Hepatocyte (in vitro differentiated cells): ENCODE results near the gene ANO4. TPM values are rescaled to one million over a fixed set of nuclear protein-coding genes. Genes with fewer than 3 reads are reported as not detected.

Experiments used
- DNase-seq: peaks from one replicate; pipeline ENCODE4 v3.0.0-alpha.2; 2016; ENCODE audit warnings: low spot score
- H2AFZ ChIP-seq: fragments of 200-600 bp; sonication (generic); 2 replicates; pipeline ENCODE4 v1.6.0; 2016; ENCODE audit warnings: antibody characterized with exemption, mild to moderate bottlenecking
- H3K27ac ChIP-seq: fragments of 200-600 bp; sonication (generic); 2 replicates; pipeline ENCODE4 v1.5.1; 2016; ENCODE audit warnings: mild to moderate bottlenecking
- H3K27me3 ChIP-seq: fragments of 200-600 bp; sonication (generic); 2 replicates; pipeline ENCODE4 v1.6.1; 2016
- H3K36me3 ChIP-seq: fragments of 200-600 bp; sonication (generic); replicated peaks from 2 replicates; pipeline ENCODE4 v1.5.1; 2016; ENCODE audit warnings: low read depth; ENCODE audit not compliant: insufficient read depth
- H3K4me1 ChIP-seq: fragments of 200-600 bp; sonication (generic); 2 replicates; pipeline ENCODE4 v1.5.1; 2016; ENCODE audit warnings: mild to moderate bottlenecking, moderate library complexity; ENCODE audit not compliant: insufficient read depth
- H3K4me2 ChIP-seq: fragments of 200-600 bp; sonication (generic); 2 replicates; pipeline ENCODE4 v1.6.0; 2016
- H3K4me3 ChIP-seq: fragments of 200-600 bp; sonication (generic); 2 replicates; pipeline ENCODE4 v1.5.1; 2016; ENCODE audit warnings: mild to moderate bottlenecking
- H3K79me2 ChIP-seq: fragments of 200-600 bp; sonication (generic); 2 replicates; pipeline ENCODE4 v1.6.0; 2017; ENCODE audit warnings: mild to moderate bottlenecking
- H3K9me2 ChIP-seq: fragments of 200-600 bp; sonication (generic); replicated peaks from 2 replicates; pipeline ENCODE4 v1.6.0; 2017; ENCODE audit warnings: mild to moderate bottlenecking; ENCODE audit not compliant: insufficient read depth
- H3K9me3 ChIP-seq: fragments of 200-600 bp; sonication (generic); 2 replicates; pipeline ENCODE4 v1.5.1; 2016; ENCODE audit warnings: low read depth, mild to moderate bottlenecking
- H4K20me1 ChIP-seq: fragments of 200-600 bp; sonication (generic); 2 replicates; pipeline ENCODE4 v1.6.0; 2016; ENCODE audit warnings: mild to moderate bottlenecking; ENCODE audit not compliant: insufficient read depth, poor library complexity, severe bottlenecking
- CTCF ChIP-seq: fragments of 200-600 bp; sonication (generic); IDR thresholded peaks from 2 replicates; pipeline ENCODE4 v1.5.1; 2016; ENCODE audit warnings: antibody characterized with exemption, mild to moderate bottlenecking; ENCODE audit not compliant: poor library complexity
- EZH2 ChIP-seq: fragments of 200-600 bp; sonication (generic); IDR thresholded peaks from 2 replicates; pipeline ENCODE4 v1.6.1; 2016; ENCODE audit warnings: antibody characterized with exemption, mild to moderate bottlenecking, borderline replicate concordance
- EZH2phosphoT487 ChIP-seq: fragments of 200-600 bp; sonication (generic); IDR thresholded peaks from one replicate; pipeline ENCODE4 v1.6.1; 2018; ENCODE audit warnings: antibody characterized with exemption, mild to moderate bottlenecking, low read depth, moderate library complexity; ENCODE audit not compliant: unreplicated experiment, severe bottlenecking
- WGBS: methylation state at CpG from one replicate; pipeline ENCODE4 v1.1.6; 2016; ENCODE audit warnings: low lambda C conversion rate; ENCODE audit errors: missing lambda C conversion rate; 5-methylcytosine and 5-hydroxymethylcytosine counted together
- polyA plus RNA-seq: library from polyadenylated mRNA; unstranded; fragments of >200 nt; fragmentation: Nextera tagmentation; extraction: Ambion mirVana; gene quantifications from 2 replicates; pipeline ENCODE4 v1.2.1, GENCODE V29; 2016
- total RNA-seq: library from RNA; depleted of rRNA; stranded (reverse); fragments of >200 nt; gene quantifications from 2 replicates; pipeline ENCODE4 v1.2.3, GENCODE V29; 2014

Gene ANO4
- total and polyA plus RNA-seq, 2 experiments from 2014 or later, result 1.6 to 2.3 TPM

GRCh38 chr12:101111441-101111840 is 316.9 kb downstream of the ANO4 start:
- H3K9me2 ChIP-seq, result no peaks in the 10 kb centered on the region
- no peaks in the 10 kb centered on the region for H3K79me2 ChIP-seq
- WGBS, result 74% methylated on average over 2 of the region's 2 CpGs
- H3K4me3 ChIP-seq, result no peak overlapping the region
- H3K27ac ChIP-seq, result no peak overlapping the region
- no peak for DNase-seq
- H4K20me1 ChIP-seq, result no peaks in the 10 kb centered on the region
- H2AFZ ChIP-seq, result no peak overlapping the region
- H3K27me3 ChIP-seq, result no peaks in the 10 kb centered on the region
- H3K36me3 ChIP-seq, result no peaks in the 10 kb centered on the region
- no peak overlapping the region for H3K4me2 ChIP-seq
- no peaks in the 10 kb centered on the region for H3K9me3 ChIP-seq
- no peaks in the 10 kb centered on the region for H3K4me1 ChIP-seq
- TF ChIP-seq EZH2 (no peak), EZH2phosphoT487 (no peak), CTCF (no peak)

GRCh38 chr12:101115326-101115725 is 320.8 kb downstream of the ANO4 start:
- WGBS, result 86% methylated on average over 2 of the region's 2 CpGs
- no peaks in the 10 kb centered on the region for H3K9me2 ChIP-seq
- no peak for DNase-seq
- H3K27me3 ChIP-seq, result no peaks in the 10 kb centered on the region
- H2AFZ ChIP-seq, result no peak overlapping the region
- H3K9me3 ChIP-seq, result no peaks in the 10 kb centered on the region
- no peak overlapping the region for H3K27ac ChIP-seq
- H3K36me3 ChIP-seq, result no peaks in the 10 kb centered on the region
- TF ChIP-seq CTCF (no peak), EZH2phosphoT487 (no peak), EZH2 (no peak)
- no peaks in the 10 kb centered on the region for H3K4me1 ChIP-seq
- no peaks in the 10 kb centered on the region for H4K20me1 ChIP-seq
- H3K4me2 ChIP-seq, result no peak overlapping the region
- no peaks in the 10 kb centered on the region for H3K79me2 ChIP-seq
- no peak overlapping the region for H3K4me3 ChIP-seq

- H3K79me2 ChIP-seq, result no peaks in the 10 kb centered on the region
- H3K36me3 ChIP-seq, result no peaks in the 10 kb centered on the region
- 79% methylated on average over 4 of the region's 4 CpGs for WGBS
- TF ChIP-seq EZH2 (no peak), EZH2phosphoT487 (no peak), CTCF (no peak)
- H3K27me3 ChIP-seq, result no peaks in the 10 kb centered on the region
- H3K9me2 ChIP-seq, result no peaks in the 10 kb centered on the region
- H2AFZ ChIP-seq, result no peak overlapping the region
- no peak overlapping the region for H3K4me2 ChIP-seq
- H4K20me1 ChIP-seq, result no peaks in the 10 kb centered on the region
- H3K27ac ChIP-seq, result no peak overlapping the region
- H3K9me3 ChIP-seq, result no peaks in the 10 kb centered on the region
- H3K4me1 ChIP-seq, result no peaks in the 10 kb centered on the region
- no peak for DNase-seq
- no peak overlapping the region for H3K4me3 ChIP-seq
These were observed 322.3 kb downstream of the ANO4 start for GRCh38 chr12:101116911-101117310.

- H3K9me2 ChIP-seq, result no peaks in the 10 kb centered on the region
- H3K4me2 ChIP-seq, result no peak overlapping the region
- H3K9me3 ChIP-seq, result no peaks in the 10 kb centered on the region
- no peaks in the 10 kb centered on the region for H3K36me3 ChIP-seq
- 94% methylated on average over 2 of the region's 2 CpGs for WGBS
- TF ChIP-seq CTCF (no peak), EZH2phosphoT487 (no peak), EZH2 (no peak)
- DNase-seq, result no peak
- no peak overlapping the region for H2AFZ ChIP-seq
- H3K27ac ChIP-seq, result no peak overlapping the region
- H3K4me3 ChIP-seq, result no peak overlapping the region
- no peaks in the 10 kb centered on the region for H3K4me1 ChIP-seq
- no peaks in the 10 kb centered on the region for H4K20me1 ChIP-seq
- H3K79me2 ChIP-seq, result no peaks in the 10 kb centered on the region
- H3K27me3 ChIP-seq, result no peaks in the 10 kb centered on the region
These were observed 323.3 kb downstream of the ANO4 start for GRCh38 chr12:101117842-101118241.
